HCEC 1CT (cell line): ENCODE data around the gene GUK1.
"Not testable (repeated sequence)": the region's sequence is repeated elsewhere in the genome, so short reads cannot be mapped to it uniquely, and the experiment has no call there.

Experiments
- DNase-seq: peaks from one replicate; pipeline ENCODE4 v3.0.0-alpha.2; 2017

The GUK1 gene

DNA sequence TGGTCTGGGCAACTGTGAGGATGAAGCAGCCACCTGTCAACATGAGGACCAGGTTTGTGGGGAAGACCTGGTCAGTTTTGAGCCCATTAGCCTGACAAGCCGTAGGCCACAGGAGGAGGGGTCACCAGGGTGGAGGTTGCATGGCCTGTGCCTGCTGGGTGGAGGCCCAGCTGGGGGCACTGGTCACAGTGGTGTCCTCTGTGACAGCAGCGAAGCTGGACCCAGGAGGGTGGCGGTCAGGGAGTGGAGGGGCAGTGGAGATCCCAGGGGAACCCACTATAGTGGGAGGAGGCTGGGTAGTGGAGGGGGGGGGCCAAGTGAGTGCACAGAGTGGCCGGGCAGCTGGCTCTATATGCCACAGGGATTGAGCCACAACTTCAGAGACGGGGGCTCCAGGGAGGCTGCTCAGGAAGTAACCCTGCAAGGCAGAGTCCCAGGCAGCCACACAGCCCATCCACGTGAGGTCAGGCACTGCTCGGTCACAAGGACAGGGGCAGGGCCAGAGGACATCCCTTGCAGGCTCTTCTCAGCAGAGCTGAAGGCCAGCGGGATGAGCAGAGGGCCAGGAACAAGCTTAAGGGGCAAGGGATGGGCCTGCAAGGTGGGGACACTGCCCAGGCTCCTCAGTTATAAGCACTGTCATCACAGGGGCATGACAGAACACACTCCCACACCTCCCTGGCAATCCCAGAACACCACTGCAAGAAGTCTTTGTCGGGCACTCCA, 34.6 kb upstream of the GUK1 start:
- no peak for DNase-seq

DNA sequence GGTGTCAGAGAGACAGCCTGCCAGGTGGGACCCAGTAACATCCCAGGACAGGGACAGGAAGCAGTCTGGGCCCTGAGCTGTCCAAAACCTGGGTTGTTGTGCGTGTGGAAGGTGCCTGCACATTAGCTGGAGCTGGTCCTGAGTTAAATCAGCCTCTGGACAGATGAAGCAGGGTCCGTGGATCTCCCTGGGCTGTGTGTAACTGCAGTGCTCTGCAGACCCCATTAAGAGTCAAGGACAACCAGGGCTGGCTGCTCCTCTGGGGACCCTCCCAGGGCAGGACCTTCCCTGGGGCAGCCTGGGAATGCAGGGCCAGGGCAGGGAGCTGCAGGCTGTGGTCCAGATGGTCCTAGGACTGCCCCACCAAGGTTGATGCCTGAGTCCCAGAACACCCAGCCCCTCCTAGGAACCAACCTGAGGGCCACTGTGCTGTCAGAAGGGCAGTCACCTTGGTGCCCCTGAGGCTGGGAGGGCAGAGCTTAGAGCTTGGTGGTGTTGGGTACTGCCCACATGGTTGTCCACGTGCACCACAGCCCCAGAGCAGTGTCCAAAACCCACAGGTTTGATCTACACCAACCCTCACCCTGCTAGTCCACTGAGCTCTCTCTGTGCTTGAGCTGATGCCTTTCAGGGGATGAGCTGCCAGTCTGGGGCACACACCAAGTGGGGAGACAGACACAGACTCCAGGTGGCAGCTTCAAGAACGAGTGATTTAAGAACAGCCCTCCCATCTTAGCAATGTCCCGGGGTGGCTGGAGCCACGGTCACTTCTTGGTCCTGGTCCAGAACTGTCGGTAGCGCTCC, 33.9 kb upstream of the GUK1 start:
- DNase-seq, result no peak

DNA sequence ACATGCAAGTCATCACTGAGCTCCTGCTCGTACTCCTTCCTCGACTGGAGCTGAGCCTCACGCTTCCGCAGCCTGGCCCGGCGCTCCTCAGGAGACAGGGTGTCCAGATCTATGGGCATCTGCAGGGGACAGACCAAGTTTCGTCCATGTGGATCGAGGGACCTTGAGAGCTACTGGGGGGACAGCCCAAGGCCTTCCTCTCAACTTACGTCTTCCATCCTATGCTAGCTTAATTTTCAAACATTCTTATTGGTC, 33.4 kb upstream of the GUK1 start:
- DNase-seq, result no peak

DNA sequence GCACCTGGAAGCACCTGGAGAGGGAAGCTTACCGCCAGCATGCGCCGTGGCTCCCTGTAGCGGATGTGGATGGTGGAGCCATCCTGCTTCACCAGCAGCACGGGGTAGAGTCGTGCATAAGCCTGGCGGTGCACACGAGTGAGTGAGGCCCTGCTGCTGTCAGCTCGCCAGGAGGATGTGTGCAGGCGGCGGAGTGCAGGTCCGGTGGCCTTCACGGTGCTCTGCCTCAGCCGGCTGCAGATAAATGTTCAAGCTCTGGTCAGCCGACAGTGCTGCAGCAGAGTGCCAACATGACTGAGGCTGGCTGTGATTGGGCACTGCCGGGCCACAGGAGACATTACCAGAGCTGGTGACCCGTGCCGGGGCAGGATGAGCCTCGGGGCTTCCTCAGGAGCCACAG, 32.4 kb upstream of the GUK1 start:
- no peak for DNase-seq

DNA sequence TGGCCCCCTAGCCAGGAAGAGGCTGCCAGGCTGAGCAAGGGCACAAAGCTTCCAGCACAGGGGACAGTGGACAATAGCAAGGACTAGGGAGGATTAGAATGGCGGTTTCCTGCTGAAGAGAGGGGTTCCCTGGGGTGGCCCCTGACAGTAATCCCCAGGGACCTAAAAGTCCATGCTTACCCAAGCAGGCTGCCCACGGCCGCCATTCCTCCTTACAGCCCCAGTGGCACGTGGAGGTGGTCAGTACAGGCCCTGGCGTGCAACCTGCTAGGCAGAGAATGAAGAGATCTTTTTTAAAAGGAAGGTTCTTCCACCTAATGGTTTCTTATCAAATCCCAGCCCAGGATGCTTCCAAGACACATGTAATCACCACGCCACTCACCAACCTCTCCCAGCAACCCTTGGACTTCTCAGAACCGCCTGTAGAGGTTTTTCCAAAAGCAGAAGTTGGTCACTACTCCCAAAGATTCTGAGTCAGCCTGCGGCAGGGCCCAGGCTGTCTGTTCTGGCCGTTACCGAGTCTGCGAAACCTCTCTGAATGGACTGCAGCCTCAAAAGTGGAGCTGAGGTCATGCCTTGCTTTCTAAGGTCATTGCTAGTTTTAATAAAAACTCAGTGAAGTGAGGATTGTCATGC, 31.9 kb upstream of the GUK1 start:
- DNase-seq, result no peak

DNA sequence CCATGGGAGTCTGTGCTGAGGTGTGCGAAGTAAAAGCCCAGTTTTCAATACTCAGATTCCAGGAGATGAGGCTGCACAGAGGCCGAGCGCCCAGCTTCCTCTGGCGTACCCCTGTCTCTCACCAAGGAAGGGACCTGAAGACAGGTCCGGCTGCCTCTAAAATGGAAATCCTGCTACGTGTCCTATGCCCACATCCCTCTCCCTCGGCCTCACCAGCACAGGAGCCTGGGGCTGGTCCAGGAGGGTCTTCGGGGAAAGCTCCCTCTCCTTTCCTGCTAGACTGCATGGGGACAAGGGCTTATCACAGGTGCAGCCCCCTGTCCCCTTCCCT, 31.4 kb upstream of the GUK1 start:
- DNase-seq, result no peak

DNA sequence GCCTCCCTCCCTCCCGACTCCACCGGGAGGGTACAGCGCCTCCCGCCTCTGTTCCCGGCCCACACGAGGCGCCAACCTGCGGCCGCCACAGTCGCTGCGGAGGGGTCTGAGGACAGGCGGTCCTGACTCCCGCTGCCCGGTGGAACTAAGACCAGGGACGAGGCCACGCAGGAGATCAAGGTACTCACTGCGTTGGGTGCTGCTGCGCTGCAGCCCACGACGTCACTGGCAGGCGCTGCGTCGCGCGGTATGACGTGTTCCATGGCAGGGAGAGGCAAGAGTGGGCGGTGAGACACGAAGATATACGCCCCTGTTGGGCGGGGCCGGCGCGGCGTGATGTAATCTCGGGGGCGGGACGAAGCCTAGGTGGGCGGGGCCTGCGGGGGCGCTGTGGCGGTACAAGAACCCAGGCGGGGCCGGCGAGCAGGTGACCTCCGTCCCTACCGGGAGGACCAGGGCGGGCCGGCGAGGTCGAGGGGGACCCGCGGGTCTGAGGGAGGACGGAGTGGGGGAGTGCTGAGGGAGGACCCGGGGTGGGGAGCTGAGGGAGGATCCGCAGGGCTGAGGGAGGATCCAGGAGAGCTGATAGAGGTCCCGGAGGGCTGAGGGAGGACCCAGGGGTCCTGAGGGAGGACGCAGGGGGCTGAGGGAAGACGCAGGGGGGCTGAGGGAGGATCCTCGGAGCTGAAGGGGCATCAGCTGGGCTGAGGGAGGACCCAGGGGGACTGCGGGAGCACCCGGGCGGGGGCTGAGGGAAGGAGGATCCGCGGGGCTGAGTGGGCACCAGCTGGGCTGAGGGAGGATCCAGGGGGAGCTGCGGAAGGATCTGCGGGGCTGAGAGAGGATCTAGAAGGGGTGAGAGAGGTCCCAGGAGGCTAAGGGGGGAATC, 30.8 kb upstream of the GUK1 start, which contains the start of gene MRPL55:
Gene MRPL55, minus strand, starts transcription at position 227 of the 889 bp plus-strand sequence. CDS start 1,039 bp downstream, outside the sequence.
- peak; percentile 94 for DNase-seq

DNA sequence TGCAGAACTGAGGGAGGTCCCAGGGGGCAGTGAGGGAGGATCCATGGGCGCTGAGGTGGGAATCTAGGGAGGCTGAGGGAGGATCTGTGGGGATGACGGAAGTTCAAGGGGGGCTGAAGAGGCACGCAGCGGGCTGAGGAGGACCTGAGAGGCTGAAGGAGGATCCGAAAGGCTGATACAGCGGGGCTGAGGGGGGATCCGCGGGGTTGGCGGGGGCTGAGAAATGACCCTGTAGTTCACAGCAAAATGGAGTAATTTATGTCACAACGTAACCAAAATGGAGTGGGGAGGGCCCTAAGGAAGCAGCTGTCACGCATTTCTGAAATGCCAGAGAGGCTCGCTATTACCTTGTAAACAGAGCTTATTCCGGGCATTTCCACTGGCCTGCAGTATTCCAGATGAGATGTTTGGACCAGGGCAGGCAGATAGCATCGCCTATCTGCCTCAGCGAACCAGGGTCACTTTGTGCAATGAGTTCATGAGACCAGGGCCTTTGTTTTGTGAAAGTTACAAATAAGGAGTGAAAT, 30.1 kb upstream of the GUK1 start:
- no peak for DNase-seq

DNA sequence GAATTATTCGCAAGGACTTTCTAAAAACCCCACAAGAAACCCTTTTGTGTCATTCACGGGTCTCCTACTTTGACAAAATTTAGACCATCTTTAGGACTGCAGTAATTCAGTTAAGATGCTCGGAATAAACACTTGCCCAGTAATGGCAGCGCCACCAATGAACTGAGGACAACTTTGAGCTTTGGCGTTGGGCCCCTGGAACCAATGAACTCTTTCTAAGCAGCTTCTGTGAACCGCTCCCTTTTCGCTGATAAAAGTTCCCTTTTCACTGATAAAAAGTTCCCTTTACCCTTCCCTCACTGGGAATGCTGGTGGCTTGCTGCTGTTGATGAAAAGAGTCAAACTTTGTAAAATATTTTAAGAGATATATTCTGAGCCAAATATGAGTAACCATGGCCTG, 29.5 kb upstream of the GUK1 start:
- DNase-seq, result no peak

DNA sequence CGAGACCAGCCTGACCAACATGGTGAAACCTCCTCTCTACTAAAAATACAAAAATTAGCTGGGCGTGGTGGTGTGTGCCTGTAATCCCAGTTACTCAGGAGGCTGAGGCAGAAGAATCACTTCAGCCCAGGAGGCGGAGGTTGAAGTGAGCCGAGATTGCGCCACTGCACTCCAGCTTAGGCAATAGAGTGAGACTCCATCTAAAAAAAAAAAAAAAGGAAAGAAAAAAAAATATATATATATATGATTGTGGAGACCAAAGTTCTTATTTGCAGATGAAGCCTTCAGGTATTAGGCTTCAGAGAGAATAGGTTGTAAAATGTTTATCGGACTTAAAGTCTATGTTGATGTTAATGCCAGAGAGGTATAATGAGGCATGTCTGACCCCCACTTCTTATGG, 28.8 kb upstream of the GUK1 start:
- DNase-seq, result not testable (repeated sequence)

DNA sequence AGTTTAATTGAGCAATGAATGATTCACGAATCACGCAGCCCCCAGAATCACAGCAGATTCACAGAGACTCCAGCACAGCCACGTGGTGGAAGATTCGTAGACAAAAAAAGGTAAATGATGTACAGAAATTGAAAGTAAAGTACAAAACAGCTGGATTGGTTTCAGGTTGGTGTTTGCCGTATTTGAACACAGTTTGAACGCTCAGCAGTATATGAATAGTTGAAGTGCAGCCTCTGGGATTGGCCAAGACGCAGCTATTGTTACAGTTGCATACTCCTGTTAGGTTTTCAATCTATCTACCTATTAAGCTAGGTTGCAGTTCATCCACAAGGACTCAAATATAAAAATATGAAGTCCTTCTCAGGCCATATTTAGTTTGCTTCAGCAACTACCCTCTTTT, 27.9 kb upstream of the GUK1 start:
- no peak for DNase-seq

DNA sequence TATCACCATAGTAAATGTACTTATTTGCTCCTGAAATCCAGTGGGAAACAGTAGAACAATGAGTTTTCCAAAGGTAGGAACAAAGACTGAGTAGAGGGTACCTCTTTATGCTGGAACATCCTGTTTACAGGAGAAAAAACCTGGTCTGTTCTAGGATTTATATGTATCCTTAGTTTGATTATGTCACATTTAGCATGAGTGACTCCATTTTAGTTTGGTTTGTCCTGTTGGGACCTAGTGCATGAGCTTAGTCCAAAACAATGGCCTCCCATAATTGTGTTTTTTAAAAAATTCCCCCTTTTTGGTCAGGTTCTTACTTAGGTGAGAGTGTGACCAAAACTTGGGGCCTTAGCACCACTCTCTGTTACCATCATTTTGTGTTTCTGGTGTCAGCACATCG, 27.5 kb upstream of the GUK1 start:
- no peak for DNase-seq

DNA sequence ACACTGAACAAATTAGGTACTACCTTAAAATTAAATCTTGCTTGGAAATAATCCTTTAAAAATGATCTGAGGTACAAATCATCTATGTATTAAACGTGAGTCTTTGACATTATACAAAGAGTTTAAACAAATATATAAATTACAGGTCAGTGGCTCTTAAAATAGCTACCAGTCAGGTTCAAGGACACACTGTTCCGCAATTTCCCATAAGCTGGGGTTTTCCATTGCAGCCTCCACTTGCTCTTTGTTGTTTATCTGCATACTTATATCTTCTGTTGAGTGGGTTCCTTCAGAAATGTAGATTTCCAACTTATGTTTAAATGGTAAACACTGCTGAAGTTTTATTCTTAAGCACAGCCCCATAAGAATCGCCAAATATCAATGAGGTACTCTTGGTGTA, 25.3 kb upstream of the GUK1 start:
- DNase-seq, result no peak

DNA sequence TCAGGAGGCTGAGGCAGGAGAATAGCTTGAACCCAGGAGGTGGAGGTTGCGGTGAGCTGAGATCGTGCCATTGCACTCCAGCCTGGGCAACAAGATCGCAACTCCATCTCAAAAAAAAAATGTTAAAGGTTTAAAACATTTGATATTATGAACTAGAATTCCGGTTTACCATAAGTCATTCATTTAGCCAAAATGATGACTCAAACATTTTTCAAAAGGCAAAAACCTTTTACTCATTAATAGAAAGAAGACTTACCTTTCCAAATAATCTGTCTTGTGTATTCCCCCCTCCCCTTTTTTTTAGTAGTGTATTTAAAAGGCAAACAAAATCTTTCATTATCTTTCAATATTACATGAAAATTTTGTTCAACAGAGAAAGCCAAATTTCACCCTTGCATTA, 22.7 kb upstream of the GUK1 start:
- DNase-seq, result no peak

DNA sequence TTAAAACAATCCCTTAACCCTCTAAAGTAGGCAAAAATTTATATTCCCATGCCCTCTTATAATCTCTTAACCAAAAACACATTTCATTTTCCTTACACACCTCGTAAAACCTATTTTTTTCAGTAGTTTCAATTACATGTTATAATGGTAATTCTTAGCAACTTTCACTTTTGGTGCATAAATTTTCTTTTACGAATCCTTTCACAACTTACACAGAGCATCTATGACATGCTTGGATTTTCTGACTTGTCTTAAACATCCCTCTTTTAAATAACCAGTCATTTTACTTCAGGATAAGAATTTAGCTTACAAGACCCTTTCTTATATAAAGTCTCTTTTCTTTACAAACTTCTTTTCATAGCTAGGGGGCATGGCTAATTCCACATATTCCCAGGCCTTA, 22.0 kb upstream of the GUK1 start:
- no peak for DNase-seq

DNA sequence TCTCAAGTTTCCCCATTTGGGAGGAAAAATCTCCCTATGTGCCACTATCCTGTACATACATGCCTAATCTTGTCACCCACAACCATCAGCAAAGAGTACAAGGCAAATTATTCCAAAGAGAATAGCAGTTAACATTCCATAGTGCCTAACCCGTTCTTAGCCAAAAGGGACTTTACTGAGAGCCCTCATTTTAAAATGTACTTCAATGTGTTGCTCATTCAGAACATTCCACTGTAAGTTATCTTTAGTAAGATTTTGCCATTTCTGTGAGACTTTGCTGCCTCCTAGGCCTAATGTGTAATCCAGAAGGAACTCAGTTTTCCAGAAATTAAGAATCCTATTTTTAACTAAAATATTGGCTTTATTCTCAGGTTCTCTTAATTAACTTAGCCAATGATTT, 19.7 kb upstream of the GUK1 start:
- no peak for DNase-seq

DNA sequence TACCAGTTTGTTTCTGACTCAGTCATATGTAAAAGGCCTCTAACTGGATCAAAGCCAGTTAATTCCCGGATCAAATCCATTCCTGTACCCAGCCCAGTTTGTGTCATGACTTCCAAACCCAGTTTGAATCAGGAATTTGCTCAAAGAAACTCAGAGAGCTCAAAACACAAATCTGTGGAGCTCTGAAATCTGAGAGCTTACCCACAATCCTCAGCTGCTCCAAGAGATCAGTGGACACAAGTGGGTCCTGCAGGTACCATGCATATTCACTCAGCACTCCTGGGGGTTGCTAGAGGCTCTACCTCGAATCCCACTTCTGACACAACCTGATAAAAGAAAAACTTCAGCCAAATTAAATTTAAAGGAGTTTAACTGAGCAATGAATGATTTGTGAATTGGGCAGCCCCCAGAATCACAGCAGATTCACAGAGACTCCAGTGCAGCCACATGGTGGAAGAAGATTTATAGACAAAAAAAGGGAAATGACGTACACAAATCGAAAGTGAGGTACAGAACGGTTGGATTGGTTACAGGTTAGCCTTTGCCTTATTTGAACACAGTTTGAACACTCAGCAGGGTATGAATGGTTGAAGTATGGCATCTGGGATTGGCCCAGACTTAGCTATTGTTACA, 19.1 kb upstream of the GUK1 start:
- DNase-seq, result no peak

DNA sequence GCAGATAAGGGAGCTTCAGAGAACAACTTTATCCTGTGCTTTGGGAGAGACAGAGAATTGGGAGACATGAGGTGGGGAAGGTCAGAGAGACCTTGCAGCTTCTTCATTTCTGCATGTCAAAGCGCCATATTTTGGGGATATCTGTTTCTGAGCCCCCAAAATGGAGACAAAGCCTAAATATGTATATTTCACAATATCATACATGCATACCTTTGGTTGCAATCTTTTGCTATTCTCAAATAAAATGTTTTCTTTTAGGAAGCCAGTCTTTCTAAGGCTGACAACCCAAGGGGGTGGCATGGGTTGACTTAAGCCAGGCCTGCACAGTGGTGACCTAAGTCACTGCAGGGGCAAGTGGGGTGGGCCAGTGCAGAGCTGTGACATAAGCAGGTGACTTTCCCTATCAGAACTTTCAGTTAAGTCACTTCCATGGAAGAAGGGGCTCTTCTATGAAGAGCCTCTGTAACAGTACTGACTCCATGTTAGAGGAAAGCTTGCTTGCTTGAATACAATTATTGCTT, 17.1 kb upstream of the GUK1 start:
- no peak for DNase-seq

DNA sequence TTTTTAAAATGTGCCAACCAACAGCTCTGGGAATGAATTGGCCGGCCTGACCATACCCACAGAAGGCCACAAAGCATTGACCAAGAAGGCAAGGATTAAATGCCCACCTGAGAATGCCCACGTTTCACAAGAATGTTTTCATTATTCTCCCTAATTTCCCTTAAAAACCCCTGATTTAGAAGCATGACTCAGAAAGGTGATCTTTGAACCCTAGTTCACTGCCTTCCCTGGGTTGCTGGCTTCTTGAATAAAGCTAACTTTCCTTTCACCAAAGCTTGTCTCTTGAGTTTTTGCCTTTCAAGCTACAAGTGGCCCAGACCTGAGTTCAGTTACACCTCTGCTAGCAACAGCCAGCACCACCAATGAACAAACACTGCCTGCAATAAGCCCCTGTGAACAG, 16.6 kb upstream of the GUK1 start:
- no peak for DNase-seq

DNA sequence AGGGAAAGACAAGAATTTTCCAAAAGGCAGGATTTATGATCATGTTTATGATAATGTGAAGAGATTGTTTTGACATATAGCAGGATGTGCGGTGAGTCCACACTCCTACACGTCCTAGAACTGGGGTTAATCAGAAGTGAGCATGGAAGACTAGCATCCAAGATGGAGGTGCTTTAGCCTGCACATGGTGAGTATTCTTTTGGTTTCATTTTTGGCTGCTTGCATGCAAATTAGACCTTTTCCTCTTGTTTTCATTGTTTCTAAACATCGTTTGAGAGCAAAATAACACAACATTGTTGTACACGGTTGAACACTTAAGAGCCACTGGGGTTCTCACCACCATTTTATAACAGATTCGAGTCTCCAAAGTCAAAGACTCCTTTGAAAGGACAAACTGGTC, 14.9 kb upstream of the GUK1 start:
- no peak for DNase-seq

DNA sequence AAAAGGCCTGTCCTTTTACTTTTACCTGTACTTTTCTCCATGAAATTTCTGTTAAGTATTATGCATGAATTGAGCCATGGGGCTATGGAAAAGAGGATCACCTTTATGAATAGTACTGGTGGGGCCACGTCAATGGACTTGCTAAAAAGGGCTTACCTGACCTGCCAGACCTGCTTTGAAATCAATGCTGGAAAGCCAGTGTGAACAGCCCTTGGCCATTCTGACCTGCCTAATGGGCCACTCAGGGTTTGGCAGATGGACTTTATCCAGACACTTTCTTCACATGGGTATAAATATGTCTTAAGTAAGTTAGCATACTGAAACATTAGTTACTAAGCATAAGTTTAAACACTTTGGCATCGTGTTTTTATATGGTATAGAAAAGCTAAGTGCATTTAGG, 8.3 kb upstream of the GUK1 start:
- no peak for DNase-seq

DNA sequence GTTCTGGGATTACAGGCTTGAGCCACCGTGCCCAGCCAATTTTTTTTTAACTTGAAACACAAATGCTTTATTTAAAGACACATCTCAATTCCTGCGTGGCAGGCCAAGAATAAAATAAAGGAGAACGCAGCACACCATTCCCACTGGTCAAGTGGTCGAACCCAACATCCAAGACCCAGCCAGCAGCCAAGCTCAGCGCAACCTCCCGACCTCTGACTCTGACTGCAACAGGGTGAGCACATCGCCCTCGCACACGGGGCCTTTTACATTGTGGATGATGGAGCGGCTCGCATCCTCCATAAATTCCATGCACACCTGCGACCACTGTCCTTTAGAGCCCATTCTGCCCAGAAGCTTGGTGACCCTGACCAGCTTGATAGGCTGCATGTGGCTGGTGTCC, 5.5 kb upstream of the GUK1 start:
- no peak for DNase-seq

DNA sequence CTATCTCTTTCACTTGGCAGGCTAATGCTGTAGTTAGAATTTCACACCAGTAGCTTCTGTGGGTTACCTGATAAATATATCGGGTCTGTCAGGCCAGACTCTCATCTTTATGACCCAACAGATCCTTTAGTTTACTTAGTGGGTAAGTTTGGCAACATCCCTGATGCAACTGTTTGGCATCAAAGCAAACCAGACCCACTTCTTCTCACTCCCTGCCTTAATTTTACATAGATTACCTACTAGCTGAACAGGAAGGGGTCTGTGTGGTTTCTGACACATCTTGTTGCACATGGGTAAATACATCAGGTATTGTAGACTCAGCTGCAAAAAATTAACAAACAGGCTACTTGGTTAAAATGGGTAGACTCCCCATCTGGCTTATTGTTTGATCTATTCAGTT, 3.2 kb upstream of the GUK1 start:
- no peak for DNase-seq
